Testis (tissue), 3 donors: ENCODE measurements around the gene ATP1A4. TPM values are rescaled to one million over a fixed set of nuclear protein-coding genes. Genes with fewer than 3 reads are reported as not detected.

Experiments
- DNase-seq: peaks from one replicate; pipeline ENCODE4 v3.0.0-alpha.2; 2019
- H3K27ac ChIP-seq, 2 donors: fragments of 200-600 bp; sonication (generic); one replicate each; pipeline ENCODE4 v1.5.1; 2019
- H3K27me3 ChIP-seq: fragments of 200-600 bp; sonication (generic); one replicate; pipeline ENCODE4 v1.5.1; 2019
- H3K36me3 ChIP-seq: fragments of 200-600 bp; sonication (generic); one replicate; pipeline ENCODE4 v1.5.1; 2017; ENCODE audit warnings: low read depth; ENCODE audit errors: missing control alignments
- H3K4me1 ChIP-seq: fragments of 200-600 bp; sonication (generic); one replicate; pipeline ENCODE4 v1.5.1; 2019
- H3K4me3 ChIP-seq, 2 donors: fragments of 200-600 bp; sonication (generic); one replicate each; pipeline ENCODE4 v1.5.1; 2017 to 2019
- H3K9me3 ChIP-seq: fragments of 200-600 bp; sonication (generic); one replicate; pipeline ENCODE4 v1.5.1; 2017
- CTCF ChIP-seq, 3 experiments: fragments of 450-650 bp in 2 of 3; fragments of 200-600 bp in 1 of 3; sonication (generic) in 1 of 3; IDR thresholded peaks; one replicate each; pipeline ENCODE4 v1.5.1; 2016 to 2019; ENCODE audit warnings: antibody characterized with exemption in 3 of 3, mild to moderate bottlenecking in 2 of 3, moderate library complexity in 1 of 3
- POLR2A ChIP-seq: fragments of 450-650 bp; IDR thresholded peaks from one replicate; pipeline ENCODE4 v1.6.1; 2017; ENCODE audit warnings: antibody characterized with exemption, mild to moderate bottlenecking, moderate library complexity
- WGBS, 2 donors: methylation state at CpG; one replicate each; pipeline ENCODE4 v1.1.5; 2018; 5-methylcytosine and 5-hydroxymethylcytosine counted together
- intact Hi-C: fragments of 100-400 bp; cut with DNase I; formaldehyde crosslinking; loops from one replicate; pipeline ENCODE4 v1.15.1; 2023; ENCODE audit warnings: low total_unique reads
- polyA plus RNA-seq: library from polyadenylated mRNA; stranded (reverse); fragments of 350-450 nt; fragmentation: Illumina TruSeq; extraction: RNeasy Lipid Tissue Mini Kit (QIAGEN cat#74804); gene quantifications from one replicate; pipeline ENCODE4 v1.2.3, GENCODE V29; 2014; ENCODE audit warnings: low read depth, low replicate concordance; ENCODE audit not compliant: insufficient read depth
- total RNA-seq, 2 donors: library from RNA; depleted of rRNA; stranded (reverse); fragments of >200 nt; gene quantifications; one replicate each; pipeline ENCODE4 v1.2.3, GENCODE V29; 2016

Gene ATP1A4
- total and polyA plus RNA-seq, 3 donors from 2014 or later, result 13.3 to 38.6 (median 23.0) TPM

GRCh38 chr1:160205242-160206035, 54.0 kb downstream of the ATP1A4 start, which contains the start of gene PEA15:
PEA15 (plus strand) TSS chr1:160205384; CDS start chr1:160211545, 6,161 bp downstream.
- DNase-seq, result peak; percentile 81
- Histone ChIP-seq H3K9me3 (no peaks in the 10 kb centered on the region), H3K36me3 (no peaks in the 10 kb centered on the region), H3K27me3 (no peaks in the 10 kb centered on the region), H3K4me1 (peaks cover 53% of the 10 kb centered on the region), H3K27ac (peak within 1 kb of the TSS; percentile 86 to 91), H3K4me3 (peak within 1 kb of the TSS; percentile 91 to 97)
- TF ChIP-seq CTCF (IDR thresholded peaks at IDR 0.05) (no peak), POLR2A (no peak)
- WGBS, 2 donors, result 0% methylated on average over 5 to 63 of the region's 76 CpGs
- intact Hi-C loops, result no loop called here

GRCh38 chr1:160206036-160206389, 54.6 kb downstream of the ATP1A4 start:
- H3K27me3 ChIP-seq, result no peaks in the 10 kb centered on the region
- H3K4me1 ChIP-seq, result peaks cover 59% of the 10 kb centered on the region
- peak overlapping the region; percentile 86 to 91 for H3K27ac ChIP-seq
- 1 to 2% methylated on average over 9 of the region's 9 CpGs for WGBS, 2 donors
- intact Hi-C loops, result no loop called here
- no peaks in the 10 kb centered on the region for H3K36me3 ChIP-seq
- DNase-seq, result peak; percentile 53
- peak overlapping the region; percentile 91 to 97 for H3K4me3 ChIP-seq
- H3K9me3 ChIP-seq, result no peaks in the 10 kb centered on the region
- TF ChIP-seq CTCF (IDR thresholded peaks at IDR 0.05) (no peak), POLR2A (no peak)

GRCh38 chr1:160206421-160207117, 55.2 kb downstream of the ATP1A4 start:
- Histone ChIP-seq H3K27ac (peak overlapping the region; percentile 86 to 91), H3K9me3 (no peaks in the 10 kb centered on the region), H3K4me1 (peaks cover 63% of the 10 kb centered on the region), H3K27me3 (no peaks in the 10 kb centered on the region), H3K36me3 (no peaks in the 10 kb centered on the region), H3K4me3 (peak overlapping the region; percentile 91 to 97)
- 45 to 48% methylated on average over 9 of the region's 9 CpGs for whole genome bisulfite sequencing, 2 donors
- TF ChIP-seq POLR2A (no peak), CTCF (IDR thresholded peaks at IDR 0.05) (no peak)
- intact Hi-C loops, result no loop called here
- no peak for DNase-seq

- H3K9me3 ChIP-seq, result no peaks in the 10 kb centered on the region
- H3K4me1 ChIP-seq, result peaks cover 58% of the 10 kb centered on the region
- peak overlapping the region in 1 of 2 donors; percentile 91 for H3K27ac ChIP-seq
- 72 to 82% methylated on average over 4 of the region's 4 CpGs for WGBS, 2 donors
- H3K27me3 ChIP-seq, result no peaks in the 10 kb centered on the region
- no peak for TF ChIP-seq CTCF (IDR thresholded peaks at IDR 0.05)
- TF ChIP-seq POLR2A, result no peak
- DNase-seq, result no peak
- intact Hi-C loops, result no loop called here
- H3K36me3 ChIP-seq, result no peaks in the 10 kb centered on the region
- H3K4me3 ChIP-seq, result no peak overlapping the region
Observed at GRCh38 chr1:160207118-160207650, 55.8 kb downstream of the ATP1A4 start.
